Stimulated activated naive B cell treated with anti-CD40 and anti-IgM and Interleukin-4, amounts not matched to agents 10 μg/mL and 1 μg/mL and 100 μg/mL, for 72 hours (primary cell): Measurements from ENCODE around the gene B4GALT5.
A peak's percentile ranks its signal among the peaks of the same experiment; 100 is the strongest.
"Not testable (repeated sequence)": the region's sequence is repeated elsewhere in the genome, so short reads cannot be mapped to it uniquely, and the experiment has no call there.

ENCODE experiments used
- ATAC-seq, 2 donors: fragments of 150-1000 bp; cut with Tn5 transposase; replicated peaks; 2 replicates each; pipeline ENCODE4 v1.10.0; 2021; ENCODE audit warnings: moderate library complexity in 1 of 2
- DNase-seq: peaks from one replicate; pipeline ENCODE4 v3.0.0; 2021
- H3K27ac Mint-ChIP-seq: one replicate; pipeline ENCODE4 v1.8.0; 2022; ENCODE audit warnings: mild to moderate bottlenecking, mixed read lengths
- H3K27me3 Mint-ChIP-seq, 2 donors: one replicate each; pipeline ENCODE4 v1.8.0; 2022; ENCODE audit warnings: mixed read lengths in 2 of 2
- H3K36me3 Mint-ChIP-seq, 2 donors: one replicate each; pipeline ENCODE4 v1.8.0; 2022; ENCODE audit warnings: mixed read lengths in 2 of 2, mild to moderate bottlenecking in 1 of 2
- H3K4me1 Mint-ChIP-seq, 2 donors: one replicate each; pipeline ENCODE4 v1.8.0; 2022; ENCODE audit warnings: mixed read lengths in 2 of 2, mild to moderate bottlenecking in 1 of 2
- H3K4me3 Mint-ChIP-seq, 2 donors: one replicate each; pipeline ENCODE4 v1.8.0; 2022; ENCODE audit warnings: mild to moderate bottlenecking in 2 of 2, mixed read lengths in 2 of 2, moderate library complexity in 1 of 2
- H3K9me3 Mint-ChIP-seq, 2 donors: one replicate each; pipeline ENCODE4 v1.8.0; 2022; ENCODE audit warnings: mixed read lengths in 2 of 2, mild to moderate bottlenecking in 1 of 2

B4GALT5 gene

DNA sequence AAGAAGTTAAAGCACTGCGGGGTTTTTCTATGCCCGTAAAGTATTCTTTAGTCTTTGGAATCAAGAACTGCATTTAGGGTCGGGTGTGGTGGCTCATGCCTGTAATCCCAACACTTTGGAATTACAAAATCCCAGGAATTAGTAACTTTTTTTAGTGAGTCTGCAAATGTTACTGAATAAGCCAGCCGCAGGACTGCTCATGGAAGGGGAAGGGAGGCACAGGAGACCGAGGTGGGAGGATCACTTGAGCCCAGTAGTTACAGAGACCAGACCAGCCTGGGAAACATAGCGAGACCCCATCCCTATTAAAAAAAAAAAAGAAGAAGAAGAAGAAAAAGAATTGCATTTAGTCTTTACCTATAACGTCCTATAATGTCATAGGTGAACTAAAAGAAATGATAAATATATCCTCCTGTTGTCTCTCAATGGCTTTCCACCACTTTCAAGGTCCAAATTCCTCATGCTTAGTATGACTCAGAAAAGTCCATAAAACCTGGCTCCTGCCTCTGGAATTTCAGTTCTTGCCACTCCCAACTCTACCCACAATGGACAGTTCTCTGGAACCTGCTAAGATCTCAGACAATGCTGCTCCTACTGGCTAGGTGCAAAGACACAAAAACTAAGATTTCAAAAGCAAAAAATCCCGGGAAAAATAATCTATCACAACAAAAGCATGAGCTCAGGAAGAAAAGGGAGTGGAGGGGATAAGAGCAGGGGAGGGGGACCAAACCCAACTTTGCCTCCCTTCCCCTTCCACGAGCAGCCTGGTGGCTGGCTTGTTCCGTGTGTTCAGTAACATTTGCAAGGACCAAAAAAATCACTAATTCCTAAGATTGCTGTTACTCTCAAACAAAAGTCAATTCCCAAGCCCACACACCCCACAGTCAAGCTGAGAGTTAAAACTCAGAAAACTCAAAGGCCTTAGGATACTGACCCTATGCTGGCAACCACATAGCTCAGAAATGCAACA lies 39.0 kb downstream of the B4GALT5 start:
- Mint-ChIP-seq H3K27ac (no peak overlapping the region), H3K4me3 (no peak overlapping the region), H3K36me3 (peaks cover 15 to 16% of the 10 kb centered on the region in 2 donors), H3K4me1 (peaks cover 44 to 90% of the 10 kb centered on the region in 2 donors), H3K9me3 (no peaks in the 10 kb centered on the region), H3K27me3 (no peaks in the 10 kb centered on the region)
- DNase-seq = no peak
- ATAC-seq = no peak

DNA sequence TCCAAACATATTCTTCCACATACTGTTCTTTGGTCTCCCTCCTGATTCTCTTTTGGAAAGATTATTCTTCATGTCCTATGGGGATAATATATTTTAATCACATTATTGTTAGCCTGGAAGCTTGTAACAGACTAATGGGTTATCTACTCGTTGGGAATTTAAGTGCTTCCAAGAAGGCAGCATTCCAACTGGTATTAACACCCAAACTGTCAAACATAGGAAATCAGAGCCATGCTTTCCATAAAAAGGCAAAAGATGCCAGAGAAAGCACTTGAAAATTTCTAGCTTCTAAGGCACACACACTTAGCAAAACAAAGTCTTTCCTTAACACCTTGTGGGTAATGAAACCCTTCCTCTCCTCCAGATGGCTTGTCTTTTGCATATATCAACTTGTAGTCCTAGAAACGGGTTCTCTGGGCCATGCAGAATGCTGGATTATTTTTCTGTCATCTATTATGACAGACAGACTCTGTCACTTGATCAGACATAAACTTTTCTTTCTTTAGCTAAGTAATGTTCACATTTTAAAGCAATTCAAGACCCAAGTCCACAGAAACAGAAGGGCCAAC lies 41.5 kb downstream of the B4GALT5 start:
- no peak for DNase-seq
- Mint-ChIP-seq H3K4me1 (peaks cover 41 to 92% of the 10 kb centered on the region in 2 donors), H3K4me3 (no peak overlapping the region), H3K27ac (no peak overlapping the region), H3K9me3 (no peaks in the 10 kb centered on the region), H3K36me3 (peaks cover 21 to 28% of the 10 kb centered on the region in 2 donors), H3K27me3 (no peaks in the 10 kb centered on the region)
- no peak for ATAC-seq

DNA sequence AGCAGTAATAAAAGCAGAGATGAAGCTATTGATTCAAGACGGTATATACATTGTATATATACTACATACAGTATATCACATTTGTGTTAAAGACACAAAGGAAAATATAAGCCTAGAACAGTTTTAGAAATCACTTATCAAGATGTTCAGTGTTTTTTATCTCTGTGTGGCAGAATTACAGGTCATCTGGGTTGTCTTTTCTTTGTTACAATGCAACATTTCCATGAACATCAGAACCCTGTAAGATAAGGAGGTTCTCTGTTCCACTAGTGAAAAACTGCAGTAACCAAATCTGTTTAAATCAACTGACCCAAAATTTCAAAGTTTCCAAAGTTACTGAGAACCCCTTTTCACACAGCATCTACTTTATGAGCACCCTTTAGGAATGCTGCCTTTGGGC lies 42.2 kb downstream of the B4GALT5 start:
- no peaks in the 10 kb centered on the region for H3K9me3 Mint-ChIP-seq
- no peaks in the 10 kb centered on the region for H3K27me3 Mint-ChIP-seq
- H3K36me3 Mint-ChIP-seq = peaks cover 21 to 28% of the 10 kb centered on the region in 2 donors
- ATAC-seq (no peak), DNase-seq (no peak)
- peaks cover 34 to 89% of the 10 kb centered on the region in 2 donors for H3K4me1 Mint-ChIP-seq
- no peak overlapping the region for H3K27ac Mint-ChIP-seq
- H3K4me3 Mint-ChIP-seq = no peak overlapping the region

DNA sequence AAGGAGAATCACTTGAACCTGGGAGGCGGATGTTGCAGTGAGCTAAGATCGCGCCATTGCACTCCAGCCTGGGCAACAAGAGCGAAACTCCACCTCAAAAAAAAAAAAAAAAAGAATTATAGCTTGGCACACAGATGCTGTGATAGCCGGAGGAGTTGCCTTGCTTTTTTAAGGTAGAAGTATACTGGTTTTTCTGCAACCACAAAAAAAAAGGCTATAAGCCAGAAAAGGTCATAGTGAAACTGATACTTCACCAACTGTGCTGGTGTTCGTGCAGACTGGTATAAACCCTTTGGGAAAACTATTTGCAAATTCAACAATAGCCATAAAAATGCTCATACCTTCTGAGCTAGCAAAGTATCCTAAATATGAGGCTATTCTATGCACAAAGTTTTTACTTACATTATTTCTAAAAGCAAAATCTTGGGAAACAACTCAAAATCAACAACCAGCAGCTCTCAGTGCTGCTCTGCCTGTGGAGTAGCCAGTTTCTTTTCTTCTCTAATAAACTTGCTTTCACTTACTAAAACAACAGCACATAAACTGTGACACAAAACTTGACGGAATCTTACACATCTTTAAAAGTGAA lies 44.0 kb downstream of the B4GALT5 start:
- Mint-ChIP-seq H3K9me3 (no peaks in the 10 kb centered on the region), H3K4me1 (peaks cover 27 to 84% of the 10 kb centered on the region in 2 donors), H3K36me3 (peaks cover 19 to 28% of the 10 kb centered on the region in 2 donors), H3K27me3 (no peaks in the 10 kb centered on the region), H3K27ac (peak overlapping the region; percentile 89), H3K4me3 (peak overlapping the region; percentile 42 to 71)
- ATAC-seq = peak; percentile 87 to 91
- peak; percentile 2 for DNase-seq

DNA sequence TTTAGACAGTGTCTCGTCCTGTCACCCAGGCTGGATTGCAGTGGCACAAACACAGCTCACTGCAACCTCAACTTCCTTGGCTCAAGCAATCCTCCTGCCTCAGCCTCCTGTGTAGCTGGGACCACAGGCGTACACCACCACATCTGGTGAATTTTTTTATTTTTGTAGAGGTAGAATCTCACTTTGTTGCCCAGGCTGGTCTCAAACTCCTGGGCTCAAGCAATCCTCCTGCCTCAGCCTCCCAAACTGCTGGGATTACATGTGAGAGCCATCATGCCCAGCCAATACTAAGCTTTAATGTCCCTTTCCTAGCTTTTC lies 44.8 kb downstream of the B4GALT5 start:
- not testable (repeated sequence) for DNase-seq, H3K27me3 Mint-ChIP-seq, H3K9me3 Mint-ChIP-seq, ATAC-seq
- peak overlapping the region; percentile 89 for H3K27ac Mint-ChIP-seq
- peaks cover 16 to 28% of the 10 kb centered on the region in 2 donors for H3K36me3 Mint-ChIP-seq
- H3K4me1 Mint-ChIP-seq = peaks cover 28 to 86% of the 10 kb centered on the region in 2 donors
- H3K4me3 Mint-ChIP-seq = peak overlapping the region; percentile 42 to 66

DNA sequence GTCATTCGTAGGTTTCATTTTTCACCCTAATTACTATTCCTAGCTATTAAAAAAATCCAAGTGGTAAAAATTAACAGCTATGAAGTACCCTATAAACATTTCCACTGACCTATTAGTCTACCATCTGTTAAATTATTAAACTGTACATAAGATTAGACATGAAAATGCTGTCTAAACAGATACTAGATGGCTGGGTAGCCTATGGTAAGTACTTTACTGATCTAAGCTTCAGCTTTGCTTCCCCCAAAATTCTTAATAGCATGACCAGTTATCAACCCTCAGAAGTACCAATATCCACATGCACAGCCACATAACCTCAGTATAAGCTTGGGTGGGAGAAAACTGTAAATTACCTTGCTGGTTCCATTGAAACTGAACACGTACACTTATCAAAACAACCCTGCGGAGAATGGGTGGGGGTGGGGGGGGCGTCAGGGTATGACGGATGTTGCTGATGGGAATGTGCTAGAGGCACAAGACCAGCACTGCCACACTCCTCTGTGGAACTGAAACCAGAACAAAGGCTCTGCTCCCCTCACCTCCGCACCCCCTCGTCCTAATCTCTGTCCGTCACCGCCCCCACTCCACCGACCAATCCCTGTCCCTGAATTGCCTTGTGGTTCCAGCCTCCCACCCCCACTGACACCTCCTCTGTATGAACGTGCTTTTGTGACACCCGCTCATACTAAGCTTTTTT lies 45.3 kb downstream of the B4GALT5 start:
- H3K9me3 Mint-ChIP-seq = no peaks in the 10 kb centered on the region
- peaks cover 27 to 82% of the 10 kb centered on the region in 2 donors for H3K4me1 Mint-ChIP-seq
- peaks cover 16 to 26% of the 10 kb centered on the region in 2 donors for H3K36me3 Mint-ChIP-seq
- no peaks in the 10 kb centered on the region for H3K27me3 Mint-ChIP-seq
- peak overlapping the region; percentile 89 for H3K27ac Mint-ChIP-seq
- ATAC-seq = peak; percentile 69 to 76
- H3K4me3 Mint-ChIP-seq = peak overlapping the region; percentile 40 to 66
- DNase-seq = peak; percentile 45

DNA sequence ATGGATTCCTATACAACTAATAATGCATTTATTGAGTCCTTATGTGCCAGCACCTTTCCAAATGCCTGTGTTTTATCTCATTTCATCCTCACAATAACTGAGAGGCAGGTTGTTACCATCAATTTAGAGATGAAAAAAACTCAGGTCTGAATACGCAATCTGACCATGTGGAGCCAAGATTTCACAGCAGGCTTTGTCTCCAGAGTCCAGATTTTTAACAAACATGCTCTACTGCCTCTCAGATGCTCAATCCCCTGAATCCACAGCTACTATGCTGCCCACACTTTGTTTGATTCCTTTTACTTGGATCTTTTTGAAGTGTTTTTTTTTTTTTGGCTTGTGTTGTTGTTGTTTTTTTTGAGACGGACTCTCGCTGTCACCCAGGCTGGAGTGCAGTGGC lies 46.8 kb downstream of the B4GALT5 start:
- no peaks in the 10 kb centered on the region for H3K9me3 Mint-ChIP-seq
- no peak overlapping the region for H3K27ac Mint-ChIP-seq
- no peak for ATAC-seq
- H3K4me3 Mint-ChIP-seq = no peak overlapping the region
- no peaks in the 10 kb centered on the region for H3K27me3 Mint-ChIP-seq
- peaks cover 11 to 19% of the 10 kb centered on the region in 2 donors for H3K36me3 Mint-ChIP-seq
- no peak for DNase-seq
- H3K4me1 Mint-ChIP-seq = peaks cover 26 to 78% of the 10 kb centered on the region in 2 donors

DNA sequence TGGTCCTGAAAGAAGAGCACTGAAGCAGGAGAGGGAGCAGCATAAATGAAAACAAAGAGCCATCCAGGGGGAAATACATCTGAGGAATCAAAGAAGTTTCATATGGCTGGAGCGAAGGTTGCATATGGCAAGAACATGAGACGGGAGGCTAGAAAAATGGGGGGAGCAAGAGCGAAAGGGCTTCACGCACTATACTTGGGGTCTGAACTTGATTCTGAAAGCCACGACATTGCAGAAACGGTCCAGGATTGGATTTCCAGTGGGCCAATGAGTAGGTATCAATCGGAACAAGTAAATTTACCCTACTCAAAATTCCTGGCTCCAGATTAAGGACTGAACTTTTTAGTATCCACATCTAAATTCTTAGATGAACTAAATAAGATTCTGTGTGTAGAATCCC lies 47.9 kb downstream of the B4GALT5 start:
- Mint-ChIP-seq H3K27ac (no peak overlapping the region), H3K27me3 (no peaks in the 10 kb centered on the region), H3K4me1 (peaks cover 26 to 78% of the 10 kb centered on the region in 2 donors), H3K4me3 (no peak overlapping the region), H3K36me3 (peaks cover 9 to 16% of the 10 kb centered on the region in 2 donors), H3K9me3 (no peaks in the 10 kb centered on the region)
- ATAC-seq (no peak), DNase-seq (no peak)

DNA sequence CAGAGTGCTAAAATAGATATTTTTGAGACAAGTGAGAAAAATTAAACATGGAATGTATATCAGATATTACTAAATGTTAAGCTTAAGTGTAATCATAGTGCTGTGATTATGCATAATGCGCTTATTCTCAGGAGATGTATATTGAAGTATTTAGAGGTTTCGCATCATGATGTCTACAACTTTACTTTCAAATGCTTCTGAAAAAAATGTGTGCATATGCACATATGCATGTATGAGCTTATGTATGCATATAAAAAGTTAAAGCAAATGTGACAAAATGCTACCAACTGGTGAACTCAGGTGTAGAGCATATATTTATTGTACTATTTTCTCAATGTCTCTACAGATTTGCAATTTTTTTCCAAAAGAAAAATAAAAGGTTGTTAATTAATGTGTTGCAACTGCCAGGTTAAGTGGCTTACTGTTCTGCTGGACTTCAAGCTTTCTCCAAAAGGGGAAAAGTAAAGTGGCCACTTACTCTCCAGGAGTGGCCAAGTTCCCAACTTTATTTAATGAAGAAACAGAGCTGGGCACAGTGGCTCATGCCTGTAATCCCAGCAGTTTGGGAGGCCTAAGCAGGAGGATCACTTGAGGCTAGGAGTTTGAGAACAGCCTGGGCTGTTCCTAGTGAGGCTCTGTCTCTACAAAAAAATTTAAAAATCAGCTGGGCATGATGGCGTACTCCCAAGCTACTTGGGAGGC lies 48.9 kb downstream of the B4GALT5 start:
- no peak overlapping the region for H3K27ac Mint-ChIP-seq
- H3K4me1 Mint-ChIP-seq = peaks cover 26 to 71% of the 10 kb centered on the region in 2 donors
- ATAC-seq = no peak

DNA sequence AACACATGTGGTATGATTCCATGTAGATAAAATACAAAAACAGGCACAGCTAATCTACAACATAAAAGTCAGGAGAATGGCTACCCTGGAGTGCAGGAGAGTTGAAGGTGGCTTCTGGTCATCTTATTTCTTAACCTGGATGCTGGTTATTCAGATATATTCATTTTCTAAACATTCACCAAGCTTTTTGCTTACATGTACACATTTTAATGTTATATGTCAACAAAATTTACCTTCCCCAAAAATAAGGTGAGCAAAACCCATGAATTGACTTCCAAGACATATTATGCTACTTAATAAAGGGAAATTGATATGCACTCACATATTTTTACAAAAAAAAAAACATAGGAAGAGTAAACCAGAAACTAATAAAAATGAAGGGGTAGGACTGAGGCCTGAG lies 50.6 kb downstream of the B4GALT5 start:
- no peak overlapping the region for H3K27ac Mint-ChIP-seq

More for the DNA sequence above, 48.9 kb downstream of the B4GALT5 start:
- no peaks in the 10 kb centered on the region for H3K27me3 Mint-ChIP-seq
- H3K9me3 Mint-ChIP-seq = no peaks in the 10 kb centered on the region
- peaks cover 9 to 16% of the 10 kb centered on the region in 2 donors for H3K36me3 Mint-ChIP-seq
- no peak overlapping the region for H3K4me3 Mint-ChIP-seq
- DNase-seq = no peak

DNA sequence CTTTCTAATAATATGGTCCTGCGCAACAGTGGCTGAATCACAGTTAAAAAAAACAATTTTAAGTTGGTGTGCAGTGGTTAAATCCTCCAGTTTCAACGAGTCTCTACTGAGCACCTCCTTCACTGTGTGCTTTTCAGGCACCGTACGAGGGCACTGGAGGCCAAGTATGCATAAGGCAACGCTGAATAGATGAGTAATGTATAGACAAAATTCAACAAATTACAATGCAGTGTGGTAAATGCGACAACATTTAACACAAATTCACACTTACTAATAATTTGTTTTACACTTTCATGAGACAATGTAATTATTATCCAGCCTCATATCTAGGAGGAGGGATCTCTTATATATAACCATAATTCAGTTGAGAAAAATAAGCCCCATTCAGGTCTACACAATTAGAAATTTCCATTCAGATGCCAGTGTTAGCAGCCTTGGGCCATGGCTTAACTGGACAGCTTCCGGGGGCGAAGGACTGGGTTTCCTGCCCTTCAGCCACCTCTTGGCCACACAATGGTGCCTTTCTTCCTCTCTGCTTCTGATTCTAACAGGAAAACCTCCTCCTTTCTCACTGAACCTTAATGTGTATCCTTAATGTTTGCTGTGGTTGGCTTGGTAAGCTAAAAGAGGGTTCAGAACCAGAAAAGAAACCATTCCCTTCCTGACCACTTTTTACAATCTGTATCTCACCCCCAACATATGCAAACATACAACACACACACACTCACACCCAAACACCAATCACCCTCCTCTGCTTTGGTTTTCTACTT lies 51.9 kb downstream of the B4GALT5 start:
- no peaks in the 10 kb centered on the region for H3K27me3 Mint-ChIP-seq
- peaks cover 8 to 12% of the 10 kb centered on the region in 2 donors for H3K36me3 Mint-ChIP-seq
- peaks cover 20 to 56% of the 10 kb centered on the region in 2 donors for H3K4me1 Mint-ChIP-seq
- DNase-seq (no peak), ATAC-seq (no peak)
- peak overlapping the region; percentile 53 for H3K27ac Mint-ChIP-seq
- no peak overlapping the region for H3K4me3 Mint-ChIP-seq
- no peaks in the 10 kb centered on the region for H3K9me3 Mint-ChIP-seq

More for the DNA sequence above, 50.6 kb downstream of the B4GALT5 start:
- Mint-ChIP-seq H3K27me3 (no peaks in the 10 kb centered on the region), H3K36me3 (peaks cover 3 to 4% of the 10 kb centered on the region in 2 donors), H3K4me3 (no peak overlapping the region), H3K4me1 (peaks cover 14 to 55% of the 10 kb centered on the region in 2 donors), H3K9me3 (no peaks in the 10 kb centered on the region)
- ATAC-seq (no peak), DNase-seq (no peak)

DNA sequence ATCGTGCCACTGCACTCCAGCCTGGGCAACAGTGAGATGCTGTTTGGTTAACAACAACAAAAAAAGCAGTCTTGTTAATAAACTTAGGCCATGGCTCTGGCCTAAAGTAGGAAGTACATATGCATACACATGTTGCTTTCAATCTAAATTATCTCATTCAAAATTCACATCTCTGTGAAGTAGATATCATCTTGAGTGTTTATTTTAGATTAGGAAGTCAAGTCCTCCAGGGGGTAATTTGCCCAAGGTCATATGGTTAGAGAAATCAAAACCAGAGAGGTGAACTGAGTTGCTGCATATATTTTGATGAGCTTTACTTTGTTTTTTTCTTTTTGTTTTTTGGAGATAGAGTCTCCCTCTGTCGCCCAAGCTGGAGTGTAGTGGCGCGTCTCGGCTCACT lies 52.8 kb downstream of the B4GALT5 start:
- no peak overlapping the region for H3K27ac Mint-ChIP-seq
- H3K9me3 Mint-ChIP-seq = peaks cover 0 to 2% of the 10 kb centered on the region in 2 donors
- no peak overlapping the region for H3K4me3 Mint-ChIP-seq
- H3K4me1 Mint-ChIP-seq = peaks cover 26 to 56% of the 10 kb centered on the region in 2 donors
- no peaks in the 10 kb centered on the region for H3K27me3 Mint-ChIP-seq
- no peak for DNase-seq
- peaks cover 14 to 20% of the 10 kb centered on the region in 2 donors for H3K36me3 Mint-ChIP-seq
- ATAC-seq = no peak

DNA sequence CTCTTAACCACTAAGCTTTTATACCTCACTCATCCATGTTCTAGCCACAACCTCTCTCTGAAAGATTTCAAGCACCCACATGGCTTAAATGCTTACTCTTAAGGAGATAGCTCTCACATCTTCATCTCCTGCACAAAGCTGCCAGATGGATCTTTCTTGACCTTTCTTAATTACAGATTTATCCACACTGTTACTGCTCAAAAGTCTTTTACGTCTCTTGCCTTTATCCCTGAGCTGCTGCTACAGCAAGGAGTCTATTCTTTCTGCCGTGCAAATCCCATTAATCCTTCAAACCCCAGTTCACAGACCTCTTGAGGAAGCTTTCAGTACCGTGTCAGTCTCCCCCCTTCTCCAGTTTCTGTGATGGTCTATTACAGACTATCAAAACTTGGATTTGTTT lies 54.6 kb downstream of the B4GALT5 start:
- no peaks in the 10 kb centered on the region for H3K27me3 Mint-ChIP-seq
- peaks cover 0 to 2% of the 10 kb centered on the region in 2 donors for H3K9me3 Mint-ChIP-seq
- peaks cover 22 to 29% of the 10 kb centered on the region in 2 donors for H3K36me3 Mint-ChIP-seq
- no peak overlapping the region for H3K27ac Mint-ChIP-seq
- H3K4me1 Mint-ChIP-seq = peaks cover 20 to 46% of the 10 kb centered on the region in 2 donors
- no peak overlapping the region for H3K4me3 Mint-ChIP-seq
- ATAC-seq = no peak
- DNase-seq = no peak
